ENCODE data around the gene ELK3. TPM values are rescaled to one million over a fixed set of nuclear protein-coding genes. Genes with fewer than 3 reads are reported as not detected.

Gene ELK3
- total RNA-seq, 1 donor from 2014 or later: 60.8 TPM

DNA sequence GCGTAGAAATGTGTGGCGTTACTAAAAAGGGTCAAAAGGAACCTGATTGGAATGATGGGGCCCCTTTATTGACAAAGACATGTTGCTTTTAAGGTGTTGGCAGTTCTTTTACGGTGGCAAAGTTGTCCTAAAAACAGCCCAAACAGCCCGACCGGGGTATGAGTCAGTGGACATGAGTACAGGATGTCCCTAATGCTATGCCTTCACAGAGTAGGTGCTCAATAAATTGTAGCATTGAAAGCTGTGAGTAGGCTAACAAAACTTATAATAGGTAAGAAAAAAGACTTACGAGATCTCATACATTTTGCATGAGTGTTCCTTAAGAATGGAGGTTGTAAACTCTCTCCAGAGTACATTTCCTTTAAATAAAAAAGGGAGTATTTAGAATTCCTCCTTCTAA is 2.6 kb downstream of the ELK3 start:
- TF ChIP-seq, protein P1, sequence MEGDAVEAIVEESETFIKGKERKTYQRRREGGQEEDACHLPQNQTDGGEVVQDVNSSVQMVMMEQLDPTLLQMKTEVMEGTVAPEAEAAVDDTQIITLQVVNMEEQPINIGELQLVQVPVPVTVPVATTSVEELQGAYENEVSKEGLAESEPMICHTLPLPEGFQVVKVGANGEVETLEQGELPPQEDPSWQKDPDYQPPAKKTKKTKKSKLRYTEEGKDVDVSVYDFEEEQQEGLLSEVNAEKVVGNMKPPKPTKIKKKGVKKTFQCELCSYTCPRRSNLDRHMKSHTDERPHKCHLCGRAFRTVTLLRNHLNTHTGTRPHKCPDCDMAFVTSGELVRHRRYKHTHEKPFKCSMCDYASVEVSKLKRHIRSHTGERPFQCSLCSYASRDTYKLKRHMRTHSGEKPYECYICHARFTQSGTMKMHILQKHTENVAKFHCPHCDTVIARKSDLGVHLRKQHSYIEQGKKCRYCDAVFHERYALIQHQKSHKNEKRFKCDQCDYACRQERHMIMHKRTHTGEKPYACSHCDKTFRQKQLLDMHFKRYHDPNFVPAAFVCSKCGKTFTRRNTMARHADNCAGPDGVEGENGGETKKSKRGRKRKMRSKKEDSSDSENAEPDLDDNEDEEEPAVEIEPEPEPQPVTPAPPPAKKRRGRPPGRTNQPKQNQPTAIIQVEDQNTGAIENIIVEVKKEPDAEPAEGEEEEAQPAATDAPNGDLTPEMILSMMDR (IDR thresholded peaks at IDR 0.05): no peak
- peaks cover 71% of the 10 kb centered on the region for H3K4me1 Mint-ChIP-seq
- intact Hi-C loops (cut with micrococcal nuclease): loop anchor here (1.0 to 10.0 kb wide), 4 partner anchors 12 to 979 kb away; partner anchors contain the start of genes FGD6 and VEZT
- no peaks in the 10 kb centered on the region for H3K27me3 Mint-ChIP-seq
- no peaks in the 10 kb centered on the region for H3K9me3 Mint-ChIP-seq
- POLR2A ChIA-PET: interaction anchor here (2.4 to 7.9 kb wide), 2 partner anchors 11 to 18 kb away, joined by 31 to 174 read pairs; no protein-coding TSS in a partner anchor
- CTCF ChIA-PET: interaction anchor here (3.5 kb wide), 1 partner anchor 18 kb away, joined by 13 read pairs; no protein-coding TSS in a partner anchor
- H3K27ac Mint-ChIP-seq: peak overlapping the region; percentile 99
- DNase-seq (no peak), ATAC-seq (ENCODE audit: low read depth) (no peak)
- peak overlapping the region; percentile 99 for H3K4me3 Mint-ChIP-seq
- peaks cover 24% of the 10 kb centered on the region for H3K36me3 Mint-ChIP-seq (ENCODE audit: low read depth)

DNA sequence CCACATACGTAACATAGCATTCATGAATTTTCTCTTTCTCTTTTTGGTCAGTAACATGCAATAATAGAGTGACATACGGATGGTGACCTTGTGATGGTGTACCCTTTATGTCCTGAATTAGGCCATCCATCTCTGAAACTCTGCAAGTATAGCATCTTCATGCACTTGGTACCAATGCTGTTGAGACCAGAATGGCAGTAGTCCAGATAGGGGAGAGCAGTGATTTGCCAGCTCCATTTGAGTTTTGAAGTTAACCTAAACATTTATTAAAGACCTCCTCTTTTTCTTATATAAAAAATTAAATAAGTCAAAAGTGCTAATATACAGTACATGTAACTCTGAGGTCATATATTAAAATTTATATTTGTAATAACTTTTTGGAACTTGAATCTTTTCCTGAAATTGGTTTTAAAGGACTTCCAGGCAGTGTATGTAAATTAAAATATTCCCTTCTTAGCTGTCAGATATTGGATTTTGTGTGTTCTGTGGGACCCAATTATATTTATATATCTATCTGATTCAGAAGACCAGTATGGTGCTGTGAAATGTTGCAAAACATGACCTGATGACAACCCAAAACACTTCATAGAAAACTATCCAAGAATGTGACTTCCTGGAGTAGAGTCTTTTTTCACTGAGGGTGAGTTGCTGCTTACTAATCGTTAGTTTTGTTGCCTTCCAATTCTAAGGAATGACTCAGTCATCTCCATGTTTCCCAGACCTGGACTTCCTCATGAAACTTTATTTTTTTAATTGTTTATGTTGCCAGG is 3.5 kb downstream of the ELK3 start:
- H3K4me1 Mint-ChIP-seq: peaks cover 69% of the 10 kb centered on the region
- intact Hi-C loops (cut with micrococcal nuclease): loop anchor here (5.0 to 10.0 kb wide), 3 partner anchors 55 to 980 kb away; partner anchors contain the start of genes FGD6 and VEZT
- TF ChIP-seq, protein P1 (IDR thresholded peaks at IDR 0.05): no peak
- no peaks in the 10 kb centered on the region for H3K9me3 Mint-ChIP-seq
- ChIA-PET POLR2A (interaction anchor here (2.2 to 7.9 kb wide), 2 partner anchors 10 to 202 kb away, joined by 6 to 174 read pairs; partner anchors contain the start of gene CDK17), CTCF (interaction anchor here (3.5 kb wide), 1 partner anchor 17 kb away, joined by 13 read pairs; no protein-coding TSS in a partner anchor)
- DNase-seq: no peak
- no peak for ATAC-seq (ENCODE audit: low read depth)
- H3K27me3 Mint-ChIP-seq: no peaks in the 10 kb centered on the region
- peak overlapping the region; percentile 32 for H3K4me3 Mint-ChIP-seq
- H3K36me3 Mint-ChIP-seq (ENCODE audit: low read depth): peaks cover 31% of the 10 kb centered on the region
- H3K27ac Mint-ChIP-seq: peak overlapping the region; percentile 99

DNA sequence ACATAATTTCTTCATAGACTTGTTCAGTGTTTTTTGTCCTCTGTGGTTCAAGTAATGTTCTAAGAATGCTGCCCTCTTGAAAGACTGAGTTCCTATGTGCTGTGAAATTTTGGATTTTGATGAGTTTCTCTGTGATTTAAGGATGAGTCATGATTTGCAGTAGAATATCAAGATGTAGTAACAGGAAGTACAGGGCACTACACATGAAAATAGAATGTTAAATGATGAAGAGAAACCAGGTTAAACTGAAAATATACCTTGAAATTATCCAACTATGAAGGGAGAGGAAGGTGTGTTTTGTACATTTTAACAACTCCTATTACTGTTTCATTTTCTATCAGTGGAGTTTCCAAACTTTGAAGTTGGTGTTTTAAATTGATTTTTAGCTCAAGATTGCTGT is 4.8 kb downstream of the ELK3 start:
- H3K9me3 Mint-ChIP-seq: no peaks in the 10 kb centered on the region
- H3K36me3 Mint-ChIP-seq (ENCODE audit: low read depth): peaks cover 36% of the 10 kb centered on the region
- peak overlapping the region; percentile 82 for H3K27ac Mint-ChIP-seq
- ATAC-seq (ENCODE audit: low read depth) (peak; percentile 15), DNase-seq (no peak)
- peaks cover 69% of the 10 kb centered on the region for H3K4me1 Mint-ChIP-seq
- peak overlapping the region; percentile 58 for H3K4me3 Mint-ChIP-seq
- CTCF ChIA-PET: interaction anchor here (1.0 to 3.5 kb wide), 3 partner anchors 10 to 135 kb away, joined by 3 to 13 read pairs (median 4); no protein-coding TSS in a partner anchor
- POLR2A ChIA-PET: interaction anchor here (1.0 to 7.9 kb wide), 5 partner anchors 8 to 201 kb away, joined by 3 to 174 read pairs (median 6); partner anchors contain the start of gene CDK17
- TF ChIP-seq, protein P1 (IDR thresholded peaks at IDR 0.05): no peak
- intact Hi-C loops (cut with micrococcal nuclease): loop anchor here (5.0 to 10.0 kb wide), 3 partner anchors 57 to 982 kb away; partner anchors contain the start of genes FGD6 and VEZT
- no peaks in the 10 kb centered on the region for H3K27me3 Mint-ChIP-seq

DNA sequence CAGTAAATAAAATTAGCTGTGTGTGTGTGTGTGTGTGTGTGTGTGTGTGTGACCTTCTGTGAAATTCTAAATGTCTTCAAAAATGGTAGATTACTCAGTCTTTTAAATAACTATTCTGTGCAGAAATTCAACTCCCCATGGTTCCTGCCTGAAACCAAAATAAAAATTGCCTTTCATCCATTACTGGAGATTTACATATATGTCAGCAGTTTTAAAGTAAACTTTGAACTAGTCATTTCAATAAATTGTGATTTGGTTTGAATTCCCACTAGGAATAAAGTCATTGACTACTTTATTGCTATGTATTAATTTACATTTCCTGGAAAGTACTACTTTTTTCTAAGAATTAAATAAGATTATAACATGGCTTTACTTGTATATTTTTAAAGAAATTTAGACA is 5.3 kb downstream of the ELK3 start:
- Mint-ChIP-seq H3K9me3 (no peaks in the 10 kb centered on the region), H3K4me1 (peaks cover 74% of the 10 kb centered on the region), H3K4me3 (peak overlapping the region; percentile 58), H3K27me3 (no peaks in the 10 kb centered on the region), H3K27ac (peak overlapping the region; percentile 82), H3K36me3 (ENCODE audit: low read depth) (peaks cover 33% of the 10 kb centered on the region)
- CTCF ChIA-PET: interaction anchor here (1.0 to 3.5 kb wide), 3 partner anchors 10 to 135 kb away, joined by 3 to 13 read pairs (median 4); no protein-coding TSS in a partner anchor
- TF ChIP-seq, protein P1 (IDR thresholded peaks at IDR 0.05): no peak
- POLR2A ChIA-PET: interaction anchor here (1.0 to 7.9 kb wide), 5 partner anchors 8 to 200 kb away, joined by 3 to 174 read pairs (median 6); partner anchors contain the start of gene CDK17
- intact Hi-C loops (cut with micrococcal nuclease): loop anchor here (5.0 to 10.0 kb wide), 3 partner anchors 57 to 982 kb away; partner anchors contain the start of genes FGD6 and VEZT
- no peak for ATAC-seq (ENCODE audit: low read depth)
- no peak for DNase-seq

Data from activated B cell treated with CpG ODN at 0.5 μM for 24 hours (primary cell).